GM12801 (cell line): Measurements from ENCODE around the gene IMMP2L.

Experiments
- CTCF ChIP-seq: IDR thresholded peaks from one replicate; pipeline ENCODE4 v1.5.1; 2011; ENCODE audit warnings: control low read depth; ENCODE audit not compliant: insufficient read length; ENCODE audit errors: extremely low read depth

IMMP2L gene

DNA sequence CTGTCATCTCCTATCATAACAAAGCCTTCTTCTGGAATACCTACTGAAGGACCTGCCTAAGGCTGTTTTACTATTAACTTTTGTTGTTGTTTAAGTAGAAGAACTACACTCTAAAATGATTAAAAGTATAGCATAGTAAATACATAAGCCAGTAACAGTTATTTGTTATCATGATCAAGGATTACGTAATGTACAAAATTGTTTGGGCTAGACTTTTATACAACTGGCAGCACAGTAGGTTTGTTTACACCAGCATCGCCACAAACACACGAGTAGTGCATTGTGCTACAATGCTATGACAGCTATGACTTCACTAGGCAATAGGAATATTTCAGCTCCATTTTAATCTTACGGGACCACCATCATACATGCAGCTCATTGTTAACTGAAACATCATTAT, 302.3 kb downstream of the IMMP2L start:
- TF ChIP-seq CTCF = no peak

DNA sequence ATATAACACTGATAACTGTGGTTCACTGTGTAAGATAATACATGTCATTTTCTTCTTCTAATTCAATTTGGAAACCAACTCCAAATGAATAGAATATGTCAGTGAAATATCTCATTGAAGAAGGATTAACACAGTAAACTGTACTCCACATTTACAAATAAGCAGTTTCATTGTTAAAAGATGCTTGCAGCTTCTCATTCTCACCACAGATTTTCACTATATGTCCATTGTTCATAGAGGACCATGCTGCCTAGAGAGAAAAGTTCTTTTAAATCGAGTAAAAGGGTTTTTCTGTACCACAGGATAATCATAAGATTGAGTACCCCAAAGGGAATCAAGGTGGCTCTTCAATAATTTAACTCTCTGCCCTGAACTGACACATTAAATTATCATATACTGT, 305.9 kb downstream of the IMMP2L start:
- TF ChIP-seq CTCF = no peak

DNA sequence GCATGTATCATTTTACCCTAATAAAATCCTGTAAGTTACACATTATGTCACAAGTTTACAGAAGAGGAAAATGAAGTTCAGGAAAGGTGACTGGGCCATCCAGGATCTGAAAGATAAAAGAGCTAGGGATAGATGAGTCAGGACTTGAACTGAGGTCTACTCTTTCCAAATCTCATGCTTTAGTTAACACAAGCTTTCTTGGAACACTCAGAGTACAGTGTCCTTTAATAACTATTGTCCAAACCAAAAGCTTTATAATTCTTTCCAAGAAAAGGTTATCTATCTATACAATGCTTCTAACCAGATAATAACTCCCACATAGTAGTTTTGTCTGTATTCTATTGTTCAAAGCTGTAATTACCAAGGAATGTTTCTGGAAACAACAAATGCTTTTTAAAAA, 306.7 kb downstream of the IMMP2L start:
- TF ChIP-seq CTCF = no peak

DNA sequence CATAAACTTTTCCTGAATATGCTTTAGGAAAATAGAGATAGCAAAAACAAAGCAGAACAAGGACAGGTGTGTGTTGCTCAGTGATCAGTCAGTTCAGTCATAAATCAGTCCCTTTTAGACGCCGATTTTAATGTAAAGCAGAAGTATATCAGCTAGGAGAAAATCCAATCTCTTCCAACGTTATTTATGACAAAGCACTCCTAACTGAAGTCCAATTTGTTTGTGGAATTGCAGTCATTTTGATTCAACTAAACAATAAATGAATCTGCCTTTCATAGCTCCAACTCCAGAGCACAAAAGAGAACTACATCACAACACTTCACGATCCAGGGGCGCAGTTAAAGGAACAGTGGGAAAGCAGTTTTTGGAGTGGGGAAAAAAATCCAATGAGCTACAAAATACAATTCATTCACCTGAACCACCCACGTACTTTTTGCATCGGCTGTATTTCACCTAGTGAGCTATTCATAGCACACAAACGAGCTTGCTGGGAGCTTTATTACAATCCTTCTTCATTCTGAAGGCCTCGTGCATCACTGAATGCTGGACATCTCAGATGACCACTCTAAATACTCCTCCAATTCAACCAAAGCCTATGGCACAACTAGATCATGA, 320.0 kb downstream of the IMMP2L start:
- TF ChIP-seq CTCF = no peak

GRCh38 chr7:111240371-111240770, 321.9 kb downstream of the IMMP2L start:
- no peak for TF ChIP-seq CTCF

- no peak for TF ChIP-seq CTCF
Measured at GRCh38 chr7:111239437-111239836, 322.9 kb downstream of the IMMP2L start.

DNA sequence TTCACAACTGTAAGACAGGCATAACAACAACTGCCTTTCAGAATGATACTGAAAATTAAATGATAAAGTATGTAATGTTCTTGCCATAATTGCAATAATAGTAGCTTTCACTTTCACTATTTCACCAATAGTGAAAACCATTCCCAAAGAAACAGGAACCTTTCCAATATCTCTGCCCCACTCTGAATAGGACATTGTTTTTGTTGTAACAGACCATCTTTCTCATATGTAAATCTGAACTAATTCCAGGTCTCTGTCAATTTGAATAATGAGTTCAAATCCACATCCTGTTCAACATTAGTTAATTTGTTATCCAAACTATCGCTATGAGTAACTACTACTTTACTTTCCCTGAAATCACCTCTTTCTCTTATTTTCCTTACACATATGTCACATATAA, 323.4 kb downstream of the IMMP2L start:
- no peak for TF ChIP-seq CTCF
